PFSK-1 (cell line): ENCODE measurements around the gene METTL18. TPM values are rescaled to one million over a fixed set of nuclear protein-coding genes. Genes with fewer than 3 reads are reported as not detected.

Source experiments
- FOXP2 ChIP-seq: optimal IDR thresholded peaks from 2 replicates; pipeline ENCODE3; 2011; ENCODE audit warnings: borderline replicate concordance, control low read depth, inconsistent platforms; ENCODE audit not compliant: insufficient read depth; ENCODE audit errors: extremely low read length, extremely low read depth
- POLR2AphosphoS5 ChIP-seq: IDR thresholded peaks from 2 replicates; pipeline ENCODE4 v1.6.1; 2012; ENCODE audit warnings: low read depth, mild to moderate bottlenecking, control low read depth, low read length, moderate library complexity
- SIN3A ChIP-seq: IDR thresholded peaks from 2 replicates; pipeline ENCODE4 v1.6.1; 2012; ENCODE audit warnings: mild to moderate bottlenecking, low read length, moderate library complexity, borderline replicate concordance; ENCODE audit not compliant: insufficient read depth
- TAF1 ChIP-seq: IDR thresholded peaks from 2 replicates; pipeline ENCODE4 v1.6.1; 2012; ENCODE audit warnings: low read length, control low read depth, borderline replicate concordance; ENCODE audit not compliant: insufficient read depth
- polyA plus RNA-seq: library from polyadenylated mRNA; unstranded; fragments of >200 nt; gene quantifications from one replicate; pipeline ENCODE4 v1.2.1, GENCODE V29; 2012; ENCODE audit warnings: low read depth, missing spikeins; ENCODE audit not compliant: insufficient read length
- TF ChIP-seq, protein P1 (sequence below), 2 experiments: IDR thresholded peaks; 2 replicates each; pipeline versions ENCODE4 v1.6.1 to v1.8.0; 2011 to 2012; ENCODE audit warnings: low read depth in 2 of 2, low read length in 2 of 2, control low read depth in 1 of 2, inconsistent platforms in 1 of 2, mild to moderate bottlenecking in 1 of 2, moderate library complexity in 1 of 2; ENCODE audit not compliant: insufficient read depth in 1 of 2

Gene METTL18
- polyA plus RNA-seq: 4.6 TPM

GRCh38 chr1:169794530-169795416 is at the start of gene METTL18:
Gene METTL18, minus strand, starts transcription at chr1:169794907. Its CDS starts 1,212 bp downstream, at chr1:169793695.
- TF ChIP-seq TAF1 (peak; percentile 94), POLR2AphosphoS5 (peak; percentile 94), FOXP2 (no peak), SIN3A (no peak)
- TF ChIP-seq, protein P1, sequence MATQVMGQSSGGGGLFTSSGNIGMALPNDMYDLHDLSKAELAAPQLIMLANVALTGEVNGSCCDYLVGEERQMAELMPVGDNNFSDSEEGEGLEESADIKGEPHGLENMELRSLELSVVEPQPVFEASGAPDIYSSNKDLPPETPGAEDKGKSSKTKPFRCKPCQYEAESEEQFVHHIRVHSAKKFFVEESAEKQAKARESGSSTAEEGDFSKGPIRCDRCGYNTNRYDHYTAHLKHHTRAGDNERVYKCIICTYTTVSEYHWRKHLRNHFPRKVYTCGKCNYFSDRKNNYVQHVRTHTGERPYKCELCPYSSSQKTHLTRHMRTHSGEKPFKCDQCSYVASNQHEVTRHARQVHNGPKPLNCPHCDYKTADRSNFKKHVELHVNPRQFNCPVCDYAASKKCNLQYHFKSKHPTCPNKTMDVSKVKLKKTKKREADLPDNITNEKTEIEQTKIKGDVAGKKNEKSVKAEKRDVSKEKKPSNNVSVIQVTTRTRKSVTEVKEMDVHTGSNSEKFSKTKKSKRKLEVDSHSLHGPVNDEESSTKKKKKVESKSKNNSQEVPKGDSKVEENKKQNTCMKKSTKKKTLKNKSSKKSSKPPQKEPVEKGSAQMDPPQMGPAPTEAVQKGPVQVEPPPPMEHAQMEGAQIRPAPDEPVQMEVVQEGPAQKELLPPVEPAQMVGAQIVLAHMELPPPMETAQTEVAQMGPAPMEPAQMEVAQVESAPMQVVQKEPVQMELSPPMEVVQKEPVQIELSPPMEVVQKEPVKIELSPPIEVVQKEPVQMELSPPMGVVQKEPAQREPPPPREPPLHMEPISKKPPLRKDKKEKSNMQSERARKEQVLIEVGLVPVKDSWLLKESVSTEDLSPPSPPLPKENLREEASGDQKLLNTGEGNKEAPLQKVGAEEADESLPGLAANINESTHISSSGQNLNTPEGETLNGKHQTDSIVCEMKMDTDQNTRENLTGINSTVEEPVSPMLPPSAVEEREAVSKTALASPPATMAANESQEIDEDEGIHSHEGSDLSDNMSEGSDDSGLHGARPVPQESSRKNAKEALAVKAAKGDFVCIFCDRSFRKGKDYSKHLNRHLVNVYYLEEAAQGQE (IDR thresholded peaks at IDR 0.05; ENCODE audit: insufficient read depth in 1 of 2, low read depth in 2 of 2, low read length in 2 of 2): peak; percentile 23 to 36; a peak in 2 of 4 replicates

DNA sequence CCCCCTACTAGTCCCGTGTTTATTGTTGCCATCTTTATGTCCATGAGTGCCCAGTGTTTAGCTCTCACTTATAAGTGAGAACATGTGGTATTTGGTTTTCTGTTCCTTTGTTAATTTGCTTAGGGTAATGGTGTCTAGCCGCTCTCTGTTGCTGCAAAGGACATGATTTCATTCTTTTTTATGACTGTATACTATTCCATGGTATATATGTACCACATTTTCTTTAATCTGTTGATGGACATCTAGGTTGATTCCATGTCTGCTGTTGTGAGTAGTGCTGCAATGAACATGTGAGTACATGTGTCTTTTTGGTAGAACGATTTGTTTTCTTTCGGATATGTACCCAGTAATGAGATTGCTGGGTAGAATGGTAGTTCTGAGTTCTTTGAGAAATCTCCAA is 44.2 kb upstream of the METTL18 start:
- TF ChIP-seq, protein P1 (IDR thresholded peaks at IDR 0.05; ENCODE audit: insufficient read depth in 1 of 2, low read depth in 2 of 2, low read length in 2 of 2): no peak
- no peak for TF ChIP-seq FOXP2
- TF ChIP-seq TAF1: no peak
- TF ChIP-seq POLR2AphosphoS5: no peak
- no peak for TF ChIP-seq SIN3A

DNA sequence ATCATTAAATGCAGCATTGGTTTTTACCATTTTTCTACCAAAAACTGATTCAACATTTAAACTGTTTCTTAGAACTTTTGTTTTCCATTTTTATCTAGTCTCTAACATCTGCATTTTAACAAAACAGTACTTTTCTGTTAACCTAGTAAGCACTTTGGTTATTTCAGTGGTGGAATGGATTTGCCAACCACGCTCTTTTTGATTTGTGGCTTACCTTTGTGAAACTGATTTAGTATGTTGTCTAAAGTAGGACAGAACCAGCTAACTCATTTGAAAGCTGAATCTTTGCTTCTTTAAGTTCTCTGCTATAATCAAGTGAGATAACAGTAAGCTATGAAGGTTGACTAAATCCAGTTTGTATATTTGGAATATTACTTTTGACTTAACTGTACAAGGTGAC is 41.5 kb upstream of the METTL18 start:
- TF ChIP-seq, protein P1 (IDR thresholded peaks at IDR 0.05; ENCODE audit: insufficient read depth in 1 of 2, low read depth in 2 of 2, low read length in 2 of 2): no peak
- TF ChIP-seq SIN3A (no peak), FOXP2 (no peak), TAF1 (no peak), POLR2AphosphoS5 (no peak)

DNA sequence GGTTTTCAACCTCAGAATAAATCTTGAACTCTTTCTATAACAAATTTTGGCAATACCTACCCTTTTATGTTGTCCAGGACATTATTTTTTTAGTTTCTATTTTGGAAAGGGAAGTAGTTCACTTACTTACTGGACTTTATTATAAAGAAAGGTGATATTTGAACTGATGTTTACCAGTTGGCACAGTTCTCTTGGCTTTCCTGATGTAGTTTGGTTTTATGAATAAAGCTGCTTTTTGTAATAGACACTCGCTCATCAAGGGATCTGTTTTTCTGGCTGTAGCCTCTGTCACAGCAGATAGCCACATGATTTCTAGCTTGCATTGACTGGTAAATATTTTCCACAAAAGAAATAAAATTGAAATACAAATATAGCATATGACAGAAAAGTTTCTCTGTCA is 40.9 kb upstream of the METTL18 start:
- TF ChIP-seq FOXP2 (no peak), SIN3A (no peak), POLR2AphosphoS5 (no peak)
- TF ChIP-seq, protein P1 (IDR thresholded peaks at IDR 0.05; ENCODE audit: insufficient read depth in 1 of 2, low read depth in 2 of 2, low read length in 2 of 2): no peak
